ENCODE data around the gene ATXN3L. TPM values are rescaled to one million over a fixed set of nuclear protein-coding genes. Genes with fewer than 3 reads are reported as not detected.
"Not testable (repeated sequence)": the region's sequence is repeated elsewhere in the genome, so short reads cannot be mapped to it uniquely, and the experiment has no call there.

The ATXN3L gene
- total RNA-seq, 1 donor from 2014 or later: not detected

DNA sequence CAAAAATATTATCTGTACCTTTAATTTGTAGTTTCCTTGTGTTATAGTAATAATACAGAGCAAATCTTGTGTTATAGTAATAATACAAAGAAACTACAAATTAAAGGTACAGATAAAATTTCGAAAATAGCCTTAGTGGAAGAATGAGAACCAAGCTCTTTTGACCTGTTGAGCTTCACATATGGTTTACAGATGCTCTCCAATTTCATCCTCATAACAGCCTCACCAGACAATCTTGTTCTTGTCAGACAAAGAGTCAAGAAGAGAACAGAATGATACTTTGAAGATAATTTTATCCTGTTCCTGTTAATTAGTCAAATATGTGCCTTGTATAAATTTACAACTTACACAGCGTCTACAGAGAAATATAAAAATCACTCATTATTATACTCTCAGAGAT lies 12.8 kb downstream of the ATXN3L start:
- TF ChIP-seq, protein P1, sequence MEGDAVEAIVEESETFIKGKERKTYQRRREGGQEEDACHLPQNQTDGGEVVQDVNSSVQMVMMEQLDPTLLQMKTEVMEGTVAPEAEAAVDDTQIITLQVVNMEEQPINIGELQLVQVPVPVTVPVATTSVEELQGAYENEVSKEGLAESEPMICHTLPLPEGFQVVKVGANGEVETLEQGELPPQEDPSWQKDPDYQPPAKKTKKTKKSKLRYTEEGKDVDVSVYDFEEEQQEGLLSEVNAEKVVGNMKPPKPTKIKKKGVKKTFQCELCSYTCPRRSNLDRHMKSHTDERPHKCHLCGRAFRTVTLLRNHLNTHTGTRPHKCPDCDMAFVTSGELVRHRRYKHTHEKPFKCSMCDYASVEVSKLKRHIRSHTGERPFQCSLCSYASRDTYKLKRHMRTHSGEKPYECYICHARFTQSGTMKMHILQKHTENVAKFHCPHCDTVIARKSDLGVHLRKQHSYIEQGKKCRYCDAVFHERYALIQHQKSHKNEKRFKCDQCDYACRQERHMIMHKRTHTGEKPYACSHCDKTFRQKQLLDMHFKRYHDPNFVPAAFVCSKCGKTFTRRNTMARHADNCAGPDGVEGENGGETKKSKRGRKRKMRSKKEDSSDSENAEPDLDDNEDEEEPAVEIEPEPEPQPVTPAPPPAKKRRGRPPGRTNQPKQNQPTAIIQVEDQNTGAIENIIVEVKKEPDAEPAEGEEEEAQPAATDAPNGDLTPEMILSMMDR (IDR thresholded peaks at IDR 0.05; ENCODE audit: insufficient read depth, low read length, severe bottlenecking): no peak
- FAIRE-seq (no peak), DNase-seq (ENCODE audit: low read depth) (no peak)
- no peak overlapping the region for H3K4me3 ChIP-seq (ENCODE audit: low read depth, low read length)
- no peaks in the 10 kb centered on the region for H3K36me3 ChIP-seq (ENCODE audit: control insufficient read depth, insufficient read depth, low read length)
- no peaks in the 10 kb centered on the region for H3K27me3 ChIP-seq (ENCODE audit: control insufficient read depth, insufficient read depth, low read length)

GRCh38 chrX:13305108-13305507 lies 14.7 kb downstream of the ATXN3L start:
- Histone ChIP-seq H3K27me3 (ENCODE audit: control insufficient read depth, insufficient read depth, low read length) (no peaks in the 10 kb centered on the region), H3K4me3 (ENCODE audit: low read depth, low read length) (no peak overlapping the region), H3K36me3 (ENCODE audit: control insufficient read depth, insufficient read depth, low read length) (no peaks in the 10 kb centered on the region)
- FAIRE-seq (no peak), DNase-seq (ENCODE audit: low read depth) (no peak)
- TF ChIP-seq, protein P1 (IDR thresholded peaks at IDR 0.05; ENCODE audit: insufficient read depth, low read length, severe bottlenecking): no peak

DNA sequence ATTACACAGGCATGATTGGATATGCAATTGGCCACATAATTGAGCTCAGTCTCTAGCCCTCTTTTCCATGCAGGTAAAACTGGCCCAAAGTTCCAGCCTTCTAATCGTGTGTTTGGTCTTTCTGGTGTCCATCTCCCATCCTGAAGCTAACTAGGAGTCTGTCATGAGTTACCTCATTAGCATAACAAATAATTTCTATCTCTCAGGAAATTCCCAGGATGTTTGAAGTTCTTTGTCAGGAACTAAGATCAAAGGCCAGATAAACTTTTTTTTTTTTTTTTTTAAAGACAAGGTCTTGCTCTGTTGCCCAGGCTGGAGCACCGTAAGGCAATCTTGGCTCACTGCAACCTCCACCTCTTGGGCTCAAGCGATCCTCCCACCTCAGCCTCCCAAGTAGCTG lies 15.8 kb downstream of the ATXN3L start:
- DNase-seq (ENCODE audit: low read depth) (no peak), FAIRE-seq (no peak)
- Histone ChIP-seq H3K27me3 (ENCODE audit: control insufficient read depth, insufficient read depth, low read length) (no peaks in the 10 kb centered on the region), H3K36me3 (ENCODE audit: control insufficient read depth, insufficient read depth, low read length) (no peaks in the 10 kb centered on the region), H3K4me3 (ENCODE audit: low read depth, low read length) (no peak overlapping the region)
- TF ChIP-seq, protein P1 (IDR thresholded peaks at IDR 0.05; ENCODE audit: insufficient read depth, low read length, severe bottlenecking): no peak

DNA sequence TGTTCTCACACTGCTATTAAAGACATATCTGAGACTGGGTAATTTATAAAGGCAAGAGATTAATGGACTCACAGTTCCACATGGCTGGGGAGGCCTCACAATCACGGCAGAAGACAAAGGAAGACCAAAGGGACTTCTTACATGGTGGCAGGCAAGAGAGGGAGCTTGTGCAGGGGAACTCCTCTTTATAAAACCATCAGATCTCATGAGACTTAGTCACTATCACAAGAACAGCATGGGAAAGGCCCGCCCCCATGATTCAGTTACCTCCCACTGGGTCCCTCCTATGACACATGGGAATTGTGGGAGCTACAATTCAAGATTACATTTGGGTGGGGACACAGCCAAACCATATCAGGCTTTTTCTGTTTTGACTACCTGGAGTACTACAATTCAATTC lies 16.6 kb downstream of the ATXN3L start:
- not testable (repeated sequence) for H3K4me3 ChIP-seq (ENCODE audit: low read depth, low read length); FAIRE-seq; H3K27me3 ChIP-seq (ENCODE audit: control insufficient read depth, insufficient read depth, low read length); H3K36me3 ChIP-seq (ENCODE audit: control insufficient read depth, insufficient read depth, low read length)
- peak; percentile 30 for DNase-seq (ENCODE audit: low read depth)

- Histone ChIP-seq H3K36me3 (ENCODE audit: control insufficient read depth, insufficient read depth, low read length) (no peaks in the 10 kb centered on the region), H3K4me3 (ENCODE audit: low read depth, low read length) (no peak overlapping the region), H3K27me3 (ENCODE audit: control insufficient read depth, insufficient read depth, low read length) (no peaks in the 10 kb centered on the region)
- TF ChIP-seq, protein P1 (IDR thresholded peaks at IDR 0.05; ENCODE audit: insufficient read depth, low read length, severe bottlenecking): no peak
- no peak for DNase-seq (ENCODE audit: low read depth)
- FAIRE-seq: no peak
Observed at GRCh38 chrX:13298836-13299235, 21.0 kb downstream of the ATXN3L start.

DNA sequence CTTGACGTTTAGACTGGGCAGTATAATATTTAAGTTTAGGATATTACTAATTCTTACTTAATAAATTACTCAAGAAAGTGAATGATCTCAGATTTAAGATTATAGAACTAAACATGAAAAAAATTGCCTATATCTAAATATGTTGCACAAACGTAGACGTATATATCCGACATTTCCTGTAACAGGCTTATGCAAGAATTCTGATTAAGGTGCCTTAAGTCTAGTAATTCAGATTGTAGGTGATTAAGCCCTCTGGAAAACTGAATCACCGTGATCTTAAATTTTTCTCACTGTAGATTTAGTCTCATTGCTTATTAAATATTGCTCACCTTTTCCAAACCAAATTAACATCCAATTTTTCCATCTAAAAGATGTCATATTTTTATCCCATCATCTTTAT lies 24.0 kb downstream of the ATXN3L start:
- no peak overlapping the region for H3K4me3 ChIP-seq (ENCODE audit: low read depth, low read length)
- DNase-seq (ENCODE audit: low read depth) (peak; percentile 78), FAIRE-seq (no peak)
- TF ChIP-seq, protein P1 (IDR thresholded peaks at IDR 0.05; ENCODE audit: insufficient read depth, low read length, severe bottlenecking): no peak
- no peaks in the 10 kb centered on the region for H3K36me3 ChIP-seq (ENCODE audit: control insufficient read depth, insufficient read depth, low read length)
- no peaks in the 10 kb centered on the region for H3K27me3 ChIP-seq (ENCODE audit: control insufficient read depth, insufficient read depth, low read length)

Measured in bronchial epithelial cell (primary cell).